ENCODE data around the gene ZMYM2. TPM values are rescaled to one million over a fixed set of nuclear protein-coding genes. Genes with fewer than 3 reads are reported as not detected.
A peak's percentile ranks its signal among the peaks of the same experiment; 100 is the strongest.

ZMYM2 gene
- total and polyA plus RNA-seq, 4 donors = 14.0 to 212 (median 38.5) TPM

DNA sequence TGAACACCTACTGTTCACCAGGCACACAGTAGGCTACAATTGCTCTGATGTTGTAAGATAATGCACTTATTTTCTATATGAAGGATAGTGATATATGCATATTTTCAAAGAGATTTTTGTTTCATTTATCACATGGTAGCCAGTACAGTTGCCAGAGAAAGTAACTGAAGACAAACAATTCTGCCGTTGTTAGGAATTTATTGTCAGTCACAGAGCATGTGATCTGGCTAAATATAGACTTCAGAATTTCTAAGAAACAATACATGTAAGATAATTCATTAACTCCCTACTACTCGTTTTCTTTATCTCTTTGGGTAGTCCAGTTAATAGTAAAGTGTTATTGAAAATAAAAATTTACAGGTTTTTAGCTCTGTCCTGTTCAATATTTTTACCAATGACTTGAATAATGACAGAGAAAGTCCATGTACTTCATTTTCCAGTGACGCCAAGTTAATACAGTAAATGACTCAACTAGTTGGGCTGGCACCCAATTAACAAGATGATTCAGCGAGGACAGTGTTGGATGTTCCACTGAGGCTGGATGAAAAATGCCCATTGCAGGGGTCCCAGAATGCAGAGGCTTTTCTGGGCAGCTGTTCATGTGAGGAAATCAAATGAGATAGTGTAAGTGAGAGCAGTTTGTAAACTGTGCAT, 166.7 kb downstream of the ZMYM2 start:
- WGBS, 2 donors = 46 to 52% methylated on average over 4 of the region's 4 CpGs
- H3K9ac ChIP-seq (ENCODE audit: insufficient read depth in 1 of 2, low read length in 2 of 2) = no peak overlapping the region
- peak overlapping the region in 1 of 2 donors; percentile 67 for H3K27ac ChIP-seq (ENCODE audit: low read depth in 1 of 2, low read length in 1 of 2)
- ATAC-seq (ENCODE audit: insufficient read depth, low FRiP score) (no peak), DNase-seq (no peak)
- H3K4me3 ChIP-seq = no peak overlapping the region
- peaks cover 0 to 15% (median 10%) of the 10 kb centered on the region in 3 donors for H3K27me3 ChIP-seq (ENCODE audit: control insufficient read depth in 3 of 3, insufficient read depth in 3 of 3, low read length in 2 of 3)
- TF ChIP-seq, protein P1, sequence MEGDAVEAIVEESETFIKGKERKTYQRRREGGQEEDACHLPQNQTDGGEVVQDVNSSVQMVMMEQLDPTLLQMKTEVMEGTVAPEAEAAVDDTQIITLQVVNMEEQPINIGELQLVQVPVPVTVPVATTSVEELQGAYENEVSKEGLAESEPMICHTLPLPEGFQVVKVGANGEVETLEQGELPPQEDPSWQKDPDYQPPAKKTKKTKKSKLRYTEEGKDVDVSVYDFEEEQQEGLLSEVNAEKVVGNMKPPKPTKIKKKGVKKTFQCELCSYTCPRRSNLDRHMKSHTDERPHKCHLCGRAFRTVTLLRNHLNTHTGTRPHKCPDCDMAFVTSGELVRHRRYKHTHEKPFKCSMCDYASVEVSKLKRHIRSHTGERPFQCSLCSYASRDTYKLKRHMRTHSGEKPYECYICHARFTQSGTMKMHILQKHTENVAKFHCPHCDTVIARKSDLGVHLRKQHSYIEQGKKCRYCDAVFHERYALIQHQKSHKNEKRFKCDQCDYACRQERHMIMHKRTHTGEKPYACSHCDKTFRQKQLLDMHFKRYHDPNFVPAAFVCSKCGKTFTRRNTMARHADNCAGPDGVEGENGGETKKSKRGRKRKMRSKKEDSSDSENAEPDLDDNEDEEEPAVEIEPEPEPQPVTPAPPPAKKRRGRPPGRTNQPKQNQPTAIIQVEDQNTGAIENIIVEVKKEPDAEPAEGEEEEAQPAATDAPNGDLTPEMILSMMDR (IDR thresholded peaks at IDR 0.05; ENCODE audit: control extremely low read depth, extremely low read depth) = no peak
- H3K36me3 ChIP-seq (ENCODE audit: control insufficient read depth in 4 of 4, insufficient read depth in 4 of 4, low read length in 4 of 4) = no peaks in the 10 kb centered on the region
- peaks cover 0 to 18% (median 9%) of the 10 kb centered on the region in 5 donors for H3K4me1 ChIP-seq (ENCODE audit: control insufficient read depth in 5 of 5, insufficient read depth in 5 of 5, low read length in 5 of 5)
- H3K9me3 ChIP-seq (ENCODE audit: control insufficient read depth in 4 of 4, insufficient read depth in 3 of 4, low read length in 3 of 4) = no peaks in the 10 kb centered on the region

- no peaks in the 10 kb centered on the region for H3K9me3 ChIP-seq (ENCODE audit: control insufficient read depth in 4 of 4, insufficient read depth in 3 of 4, low read length in 3 of 4)
- no peaks in the 10 kb centered on the region for H3K36me3 ChIP-seq (ENCODE audit: control insufficient read depth in 4 of 4, insufficient read depth in 4 of 4, low read length in 4 of 4)
- TF ChIP-seq, protein P1 (IDR thresholded peaks at IDR 0.05; ENCODE audit: control extremely low read depth, extremely low read depth) = no peak
- peaks cover 0 to 19% (median 13%) of the 10 kb centered on the region in 3 donors for H3K27me3 ChIP-seq (ENCODE audit: control insufficient read depth in 3 of 3, insufficient read depth in 3 of 3, low read length in 2 of 3)
- no peak overlapping the region for H3K9ac ChIP-seq (ENCODE audit: insufficient read depth in 1 of 2, low read length in 2 of 2)
- no peak overlapping the region for H3K4me3 ChIP-seq
- H3K4me1 ChIP-seq (ENCODE audit: control insufficient read depth in 5 of 5, insufficient read depth in 5 of 5, low read length in 5 of 5) = peaks cover 0 to 14% (median 9%) of the 10 kb centered on the region in 5 donors
- ATAC-seq (ENCODE audit: insufficient read depth, low FRiP score) (no peak), DNase-seq (no peak)
- H3K27ac ChIP-seq (ENCODE audit: low read depth in 1 of 2, low read length in 1 of 2) = peak overlapping the region in 1 of 2 donors; percentile 67
- 72 to 75% methylated on average over 4 of the region's 4 CpGs for WGBS, 2 donors
These were observed 167.2 kb downstream of the ZMYM2 start for GRCh38 chr13:20125783-20126165.

DNA sequence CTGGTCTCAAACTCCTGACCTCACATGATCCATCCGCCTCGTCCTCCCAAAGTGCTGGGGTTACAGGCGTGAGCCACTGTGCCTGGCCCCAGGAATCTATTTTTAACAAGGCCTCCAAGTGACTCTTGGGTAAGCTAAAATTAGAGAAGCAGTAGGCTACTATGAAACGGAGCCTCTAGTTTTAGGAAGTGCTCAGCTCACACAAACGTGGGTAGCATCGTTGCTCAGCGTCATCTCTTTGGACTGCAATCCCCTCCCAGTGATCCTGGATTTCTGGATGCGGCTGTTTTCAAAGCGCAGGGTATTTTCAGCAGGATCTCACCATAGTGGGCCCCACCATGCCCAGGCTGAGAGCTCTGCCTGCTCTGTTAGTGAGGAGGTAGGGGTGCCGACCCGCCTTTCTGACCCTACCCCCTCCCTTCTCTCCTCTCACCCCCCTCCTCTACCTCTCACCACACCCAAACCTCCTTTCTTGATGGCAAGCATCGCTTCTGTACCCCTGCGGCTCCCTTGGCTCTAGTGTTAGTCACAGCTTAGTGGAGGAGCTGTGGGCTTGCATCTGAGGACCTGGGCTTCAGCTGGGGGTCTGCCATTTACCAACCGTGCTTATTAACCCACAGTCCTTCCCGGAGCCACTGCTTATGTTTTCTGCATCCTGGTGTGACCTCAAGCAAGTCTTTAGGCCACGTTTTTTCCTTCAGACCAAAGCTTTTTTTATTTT, 168.2 kb downstream of the ZMYM2 start:
- ATAC-seq (ENCODE audit: insufficient read depth, low FRiP score) = no peak
- Histone ChIP-seq H3K9me3 (ENCODE audit: control insufficient read depth in 4 of 4, insufficient read depth in 3 of 4, low read length in 3 of 4) (no peaks in the 10 kb centered on the region), H3K4me1 (ENCODE audit: control insufficient read depth in 5 of 5, insufficient read depth in 5 of 5, low read length in 5 of 5) (peaks cover 0 to 14% (median 9%) of the 10 kb centered on the region in 5 donors), H3K27ac (ENCODE audit: low read depth in 1 of 2, low read length in 1 of 2) (peak overlapping the region in 1 of 2 donors; percentile 83), H3K4me3 (no peak overlapping the region), H3K36me3 (ENCODE audit: control insufficient read depth in 4 of 4, insufficient read depth in 4 of 4, low read length in 4 of 4) (no peaks in the 10 kb centered on the region), H3K9ac (ENCODE audit: insufficient read depth in 1 of 2, low read length in 2 of 2) (no peak overlapping the region), H3K27me3 (ENCODE audit: control insufficient read depth in 3 of 3, insufficient read depth in 3 of 3, low read length in 2 of 3) (peaks cover 0 to 23% (median 16%) of the 10 kb centered on the region in 3 donors)
- DNase-seq = no peak
- TF ChIP-seq, protein P1 (IDR thresholded peaks at IDR 0.05; ENCODE audit: control extremely low read depth, extremely low read depth) = no peak
- 56 to 60% methylated on average over 16 of the region's 16 CpGs for WGBS, 2 donors

Data from lung (tissue), 12 donors.